GM18511 (cell line): Measurements from ENCODE around the gene CTSW.
"Not testable (repeated sequence)": the region's sequence is repeated elsewhere in the genome, so short reads cannot be mapped to it uniquely, and the experiment has no call there.

ENCODE experiments used
- ATAC-seq: cut with Tn5 transposase; IDR thresholded peaks from one replicate; pipeline ENCODE4 v1.9.1; 2021; ENCODE audit warnings: mild to moderate bottlenecking, moderate library complexity; ENCODE audit not compliant: unreplicated experiment

The CTSW gene

GRCh38 chr11:65885808-65886536 lies 6.3 kb downstream of the CTSW start:
- no peak for ATAC-seq

DNA sequence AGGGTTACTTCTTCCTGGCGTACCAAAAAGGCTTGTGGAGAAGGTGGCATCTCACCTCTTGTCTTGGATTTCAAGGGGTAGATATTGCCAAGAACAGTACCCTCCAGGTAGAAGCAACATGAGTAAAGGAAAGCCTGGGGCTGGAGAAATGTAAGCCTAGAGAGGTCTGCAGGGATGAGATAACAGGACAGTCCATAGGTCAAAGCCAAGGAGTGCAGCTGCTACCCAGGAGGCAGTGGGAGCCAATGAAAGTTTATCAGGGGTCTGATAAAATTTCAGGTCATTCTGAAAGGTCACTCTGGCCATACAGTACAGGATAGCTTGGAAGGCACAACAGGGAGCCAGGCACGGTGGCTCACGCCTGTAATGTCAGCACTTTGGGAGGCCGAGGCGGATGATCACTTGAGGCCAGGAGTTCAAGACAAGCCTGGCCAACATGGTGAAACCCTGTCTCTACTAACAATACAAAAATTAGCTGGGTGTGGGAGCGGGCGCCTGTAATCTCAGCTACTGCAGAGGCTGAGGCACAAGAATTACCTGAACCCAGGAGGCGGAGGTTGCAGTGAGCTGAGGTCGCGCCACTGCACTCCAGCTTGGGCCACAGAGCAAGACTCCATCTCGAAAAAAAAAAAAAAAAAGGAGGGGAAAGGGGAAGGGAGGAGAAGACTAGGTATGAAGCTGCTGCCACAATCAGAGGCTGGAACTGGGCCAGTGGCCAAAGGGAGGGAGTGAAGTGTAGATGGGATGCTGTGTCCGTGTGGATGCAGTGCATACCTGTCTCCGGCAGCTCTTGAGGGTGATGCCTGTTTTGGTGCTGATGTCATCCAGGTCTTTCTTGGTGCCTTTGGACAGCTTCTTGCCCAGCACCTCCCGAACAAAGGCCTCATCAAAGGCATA lies 7.4 kb downstream of the CTSW start:
- ATAC-seq = no peak

GRCh38 chr11:65887723-65888162 lies 8.1 kb downstream of the CTSW start:
- no peak for ATAC-seq

GRCh38 chr11:65888163-65888814 lies 8.7 kb downstream of the CTSW start, which contains the start of gene FIBP:
TSS of gene FIBP (minus strand) at chr11:65888471. CDS start at chr11:65888418, 53 bp downstream.
- peak; percentile 54 for ATAC-seq

GRCh38 chr11:65890324-65891218 lies 10.9 kb downstream of the CTSW start, which contains the start of gene CCDC85B:
TSS of gene CCDC85B (plus strand) at chr11:65890673. CDS start at chr11:65890784, 111 bp downstream.
- peak; percentile 54 for ATAC-seq

GRCh38 chr11:65891219-65892136 lies 11.8 kb downstream of the CTSW start:
- ATAC-seq = no peak

DNA sequence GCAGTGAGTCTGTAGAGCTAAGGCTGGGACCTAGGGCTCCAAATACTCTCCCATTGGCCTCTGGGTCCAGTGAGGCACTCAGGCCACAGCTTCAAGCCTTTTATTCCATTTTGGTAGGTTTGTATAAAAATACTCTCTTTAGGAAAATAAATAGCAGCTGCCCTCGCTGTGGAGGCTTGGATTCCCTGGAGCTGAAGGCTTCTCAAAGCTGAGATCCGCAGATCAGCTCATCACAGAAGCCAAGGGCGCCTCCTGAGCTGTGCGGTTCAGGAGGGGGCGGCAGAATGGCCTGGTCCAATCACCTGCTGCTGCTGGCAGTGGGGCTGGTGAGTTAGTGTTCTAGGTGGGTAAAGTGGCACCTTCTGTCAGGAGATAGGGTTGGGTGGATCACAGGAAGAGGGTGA lies 12.5 kb downstream of the CTSW start:
- not testable (repeated sequence) for ATAC-seq

DNA sequence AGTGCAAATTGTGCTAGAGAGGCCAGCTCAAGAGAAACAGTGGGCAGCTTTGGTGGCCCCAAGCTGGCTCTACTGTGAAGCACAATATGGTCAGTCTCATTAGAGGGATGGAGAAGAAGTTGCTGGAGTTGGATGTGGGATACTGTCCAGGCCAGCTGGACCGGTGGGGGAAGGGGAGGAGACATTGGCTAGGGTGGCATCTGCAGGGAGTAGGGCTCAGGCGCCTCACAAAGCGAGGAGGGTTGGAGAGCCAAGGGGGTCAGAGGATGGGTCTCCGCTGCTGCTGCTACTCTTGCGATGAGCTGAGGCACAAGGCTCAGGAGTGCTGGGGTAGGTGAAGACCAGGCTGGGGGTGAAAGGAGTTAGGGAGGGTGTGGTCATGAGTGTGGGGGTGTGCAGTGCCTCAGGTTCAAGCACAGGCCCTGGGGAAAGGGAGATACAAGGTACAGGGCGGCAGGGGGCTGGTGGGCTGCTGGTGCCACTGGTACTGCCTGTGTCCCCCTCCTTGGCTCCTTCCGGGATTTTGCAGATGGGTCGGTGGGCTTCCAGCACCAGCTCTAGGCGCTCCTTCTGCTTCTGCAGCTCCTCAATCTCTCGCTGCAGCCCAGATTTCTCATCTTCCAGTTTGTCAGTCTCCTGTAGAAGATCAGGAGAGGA lies 13.2 kb downstream of the CTSW start:
- ATAC-seq = no peak

DNA sequence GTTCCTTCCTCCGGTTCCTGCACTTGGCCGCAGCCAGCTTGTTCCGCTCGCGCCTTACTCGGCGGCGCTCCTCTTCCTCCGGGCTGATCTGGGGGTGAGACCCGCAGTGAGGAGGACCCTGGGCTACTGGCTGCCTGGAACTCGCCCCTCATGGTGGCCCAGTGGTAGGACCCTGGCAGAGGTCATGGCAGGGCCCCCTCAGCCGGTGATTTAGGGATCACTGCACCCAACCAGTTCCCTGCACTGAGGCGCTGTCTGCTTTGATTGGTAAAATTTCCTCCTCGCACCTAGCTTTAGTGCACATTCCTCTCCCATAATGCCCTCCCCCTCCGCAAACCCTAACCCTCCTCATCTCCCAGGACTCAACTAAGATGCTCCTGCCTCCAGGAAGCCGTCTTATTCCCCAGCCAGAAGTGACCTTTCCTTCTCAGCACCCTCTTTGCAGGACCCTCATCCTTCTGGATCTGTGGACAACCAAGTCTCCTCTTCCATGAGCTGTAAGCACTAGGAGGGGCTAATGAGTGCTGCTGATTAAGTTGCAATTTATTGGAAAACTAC lies 14.5 kb downstream of the CTSW start:
- ATAC-seq = no peak

- ATAC-seq = no peak
Observed at GRCh38 chr11:65895482-65895981, 15.9 kb downstream of the CTSW start.

GRCh38 chr11:65896034-65896999 lies 16.7 kb downstream of the CTSW start:
- no peak for ATAC-seq

- no peak for ATAC-seq
Observed at GRCh38 chr11:65897020-65897471, 17.4 kb downstream of the CTSW start.

DNA sequence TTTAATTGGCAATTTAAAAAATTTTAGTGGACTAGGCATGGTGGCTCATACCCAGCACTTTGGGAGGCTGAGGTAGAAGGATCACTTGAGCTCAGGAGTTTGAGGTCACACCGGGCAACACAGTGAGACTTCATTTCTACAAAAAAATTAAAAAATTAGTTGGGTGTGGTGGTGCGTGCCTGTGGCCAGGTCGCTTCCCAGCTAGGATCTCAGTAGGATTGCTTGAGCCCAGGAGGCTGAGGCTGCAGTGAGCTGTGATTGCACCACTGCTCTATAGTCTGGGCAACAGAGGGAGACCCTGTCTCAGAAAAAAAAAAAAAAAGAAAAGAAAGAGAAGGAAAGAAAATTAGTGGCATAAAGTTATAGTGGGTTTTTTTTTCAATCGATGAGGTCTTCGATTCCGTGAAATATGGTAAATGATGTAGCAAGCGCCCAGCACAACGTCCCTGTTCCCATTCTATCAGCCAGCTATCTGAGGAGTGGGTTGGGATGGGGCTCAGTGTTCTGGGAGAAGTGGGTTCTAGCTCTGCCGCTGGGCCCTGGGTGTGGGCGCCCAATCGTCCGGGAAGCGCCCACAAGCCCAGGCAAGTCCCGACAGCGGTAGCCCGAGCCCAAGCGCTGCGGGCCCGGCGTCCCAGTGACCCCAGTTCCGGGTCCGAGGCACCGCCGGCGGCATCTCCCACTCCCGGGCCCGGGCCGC lies 19.2 kb downstream of the CTSW start:
- ATAC-seq = no peak

DNA sequence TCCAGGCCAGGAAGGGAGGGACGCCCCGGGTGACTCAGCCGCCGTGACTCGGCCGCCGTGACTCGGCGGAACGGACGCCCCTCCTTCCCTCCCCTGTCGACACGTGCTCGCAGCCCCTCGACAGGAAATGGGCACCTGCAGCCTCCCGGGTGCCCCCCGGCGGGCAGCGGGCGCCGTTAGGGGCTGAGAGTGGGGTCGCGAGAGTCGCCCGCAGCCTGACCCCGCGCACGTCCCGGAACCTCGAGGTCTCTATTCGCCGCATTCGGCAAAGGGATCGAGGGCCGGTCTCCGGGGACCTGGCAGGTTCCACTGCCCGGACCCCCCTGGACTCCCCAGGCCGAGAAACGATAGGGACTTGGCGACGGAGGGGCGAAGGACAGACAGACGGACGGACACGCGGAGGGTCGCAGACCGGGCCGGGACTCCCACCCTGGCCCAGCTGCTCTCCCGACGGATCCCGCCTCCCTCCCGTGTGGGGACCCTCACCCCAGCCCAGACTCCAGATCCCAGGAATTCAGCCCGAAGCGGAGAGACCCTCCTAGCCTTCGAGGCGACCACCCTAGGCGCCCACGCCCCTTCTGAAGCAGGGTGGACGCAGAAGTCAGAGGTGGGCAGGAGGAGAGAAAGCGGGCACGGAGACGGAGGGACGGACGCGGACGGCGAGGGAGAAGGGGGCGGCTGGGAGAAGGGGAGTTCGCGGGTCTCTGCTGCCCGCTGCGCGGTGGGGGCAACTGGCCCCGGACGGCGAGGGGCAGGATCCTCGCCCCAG lies 19.9 kb downstream of the CTSW start:
- peak; percentile 2 for ATAC-seq

DNA sequence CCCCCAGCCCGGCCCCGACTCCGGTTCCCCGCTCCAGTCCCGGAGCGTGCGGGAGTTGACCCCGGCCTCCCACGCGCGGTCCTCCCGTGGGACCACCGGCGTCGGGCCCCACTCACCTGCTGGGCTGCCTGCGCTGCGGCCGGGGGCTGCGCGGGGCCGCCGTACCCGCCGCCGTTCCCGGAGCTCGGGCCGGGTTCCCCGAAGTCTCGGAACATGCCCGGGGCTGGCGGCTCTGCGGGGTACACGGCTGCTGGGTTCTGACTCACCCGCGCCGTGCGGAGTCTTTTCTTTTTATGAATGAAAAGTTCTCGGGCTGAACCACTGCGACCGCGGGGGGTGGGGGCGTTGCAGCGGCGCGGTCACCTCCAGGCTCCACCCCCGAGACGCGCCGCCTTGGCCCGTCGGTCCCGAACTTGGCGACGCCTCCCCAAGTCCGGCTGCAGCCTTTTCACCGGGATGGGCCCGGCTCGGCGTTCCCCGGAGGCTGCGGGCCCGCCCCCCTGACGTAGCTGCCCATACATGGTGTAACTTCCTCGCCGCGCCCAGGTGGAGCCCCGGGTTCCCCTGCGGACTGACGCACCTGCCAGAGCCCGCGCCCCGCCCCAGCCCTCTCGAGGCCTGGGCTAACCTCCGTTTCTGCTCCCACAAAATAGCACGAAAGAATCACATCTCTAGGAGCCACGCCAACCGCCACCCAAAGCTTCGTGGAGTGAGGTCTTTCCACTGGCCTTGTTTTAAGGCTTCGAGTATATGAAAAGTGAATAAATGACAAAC lies 20.7 kb downstream of the CTSW start, which contains the start of gene FOSL1:
FOSL1 (minus strand) TSS at position 264 of the 774 bp plus-strand sequence; CDS start at position 215, 49 bp downstream.
- peak; percentile 84 for ATAC-seq
